Activated gamma-delta T cell treated with Interleukin-2 at 50 U/mL for 16 hours (primary cell): Measurements from ENCODE around the gene DAPL1.

ENCODE experiments used
- DNase-seq: peaks from one replicate; pipeline ENCODE4 v3.0.0-alpha.2; 2020

The DAPL1 gene

DNA sequence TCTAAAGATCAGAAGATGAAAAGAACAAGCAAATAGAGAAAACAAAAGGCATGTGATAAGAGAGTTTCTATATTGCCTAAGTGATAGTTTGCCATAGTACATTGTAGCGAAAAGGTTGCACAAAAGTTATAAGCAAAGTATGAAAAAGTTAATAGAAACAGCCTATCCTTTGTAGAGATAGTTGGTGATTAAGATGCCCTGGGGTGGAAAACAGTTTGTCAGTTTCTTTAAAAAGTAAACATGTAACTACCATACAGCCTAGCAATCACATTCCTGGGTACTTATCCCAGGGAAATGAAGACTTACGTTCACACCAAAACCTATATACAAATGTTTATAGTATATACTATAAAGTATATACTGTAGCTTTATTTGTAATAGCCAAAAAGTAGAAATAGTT, 16.9 kb upstream of the DAPL1 start:
- no peak for DNase-seq

DNA sequence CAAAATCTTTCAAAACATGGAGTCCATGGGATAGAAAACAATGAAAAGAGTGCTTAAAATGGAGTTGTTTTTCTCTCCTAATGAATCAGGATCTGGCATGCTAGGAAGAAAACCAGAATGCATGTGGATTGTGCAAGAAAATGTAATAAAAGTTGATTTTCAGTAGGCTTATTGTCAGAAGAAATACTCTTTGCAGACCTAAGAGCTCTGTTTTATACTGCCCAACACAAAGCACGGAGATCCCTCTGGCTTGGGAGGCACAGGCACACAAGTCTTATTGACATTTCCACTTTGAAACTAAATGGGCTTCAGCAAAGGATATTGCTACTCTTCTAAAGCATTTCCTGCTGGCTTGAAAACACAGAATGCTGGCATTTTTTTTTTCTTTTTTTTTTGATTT, 15.5 kb upstream of the DAPL1 start:
- no peak for DNase-seq

DNA sequence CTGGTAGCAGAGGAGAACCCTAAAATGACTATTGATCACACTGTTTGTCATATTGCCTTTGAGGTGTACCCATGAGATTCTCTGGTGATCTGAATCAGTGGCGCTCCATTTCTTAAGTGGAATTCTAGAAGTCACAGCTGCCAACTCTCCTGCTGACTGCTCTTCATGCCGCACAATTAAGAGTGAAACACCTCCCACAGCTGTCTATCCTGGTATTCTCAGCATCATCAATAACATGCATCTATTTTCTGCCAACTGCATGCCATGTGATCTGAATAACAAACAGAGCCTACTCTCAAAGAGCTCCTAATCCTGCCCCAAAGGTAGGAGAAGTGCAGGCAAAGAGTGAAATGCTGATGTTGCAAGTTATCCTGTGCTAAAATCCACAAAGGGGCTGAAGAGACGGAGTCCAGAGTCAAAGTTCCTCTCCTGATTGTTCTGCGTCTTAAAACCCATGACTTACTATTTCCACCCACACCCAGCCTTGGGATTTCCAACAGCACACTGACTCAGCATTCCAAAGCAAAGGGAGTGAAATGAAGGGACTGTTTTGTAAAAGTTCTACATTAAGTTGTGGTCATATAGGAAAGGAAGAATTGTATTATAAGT, 13.7 kb upstream of the DAPL1 start:
- no peak for DNase-seq

DNA sequence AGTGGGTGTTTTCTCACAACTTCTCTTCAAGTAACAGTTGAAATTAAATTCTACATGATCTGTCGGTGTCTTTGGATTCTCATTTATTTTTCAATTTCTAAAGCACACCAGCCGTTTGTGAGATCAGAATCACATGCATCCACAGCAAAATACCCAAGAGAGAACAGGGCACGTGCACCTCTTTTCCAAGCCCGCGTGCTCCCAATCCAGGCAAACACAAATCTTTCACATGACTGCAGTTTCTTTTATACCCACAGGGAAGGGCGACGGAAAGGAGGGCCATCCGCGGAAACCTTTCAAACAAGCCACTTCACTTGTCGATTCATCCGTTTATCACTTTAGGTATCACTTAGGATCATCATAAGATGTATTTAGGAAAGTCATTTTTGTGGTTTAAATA, 13.0 kb upstream of the DAPL1 start:
- DNase-seq: no peak

- no peak for DNase-seq
These were observed 12.5 kb upstream of the DAPL1 start for GRCh38 chr2:158782616-158783015.

DNA sequence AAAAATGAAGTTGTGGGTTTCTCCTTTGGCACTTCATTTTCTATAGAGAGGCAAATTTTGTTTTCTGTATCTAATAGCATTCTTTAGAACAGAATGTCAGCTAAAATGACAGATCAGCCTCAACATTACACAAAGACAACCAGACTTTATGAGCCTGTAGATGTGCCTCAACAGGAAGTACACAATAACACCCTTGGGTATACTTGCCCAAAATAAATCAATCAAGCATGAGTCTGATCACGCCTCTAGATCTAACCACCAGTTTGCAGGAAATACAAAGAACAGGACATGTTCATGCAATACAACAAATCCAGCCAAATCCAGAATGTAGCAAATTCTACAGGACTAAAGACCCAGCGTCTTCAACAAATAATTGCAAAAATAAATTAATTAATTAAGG, 11.2 kb upstream of the DAPL1 start:
- DNase-seq: no peak

- no peak for DNase-seq
These were observed 8.2 kb upstream of the DAPL1 start for GRCh38 chr2:158786897-158787296.

GRCh38 chr2:158788951-158789350, 6.2 kb upstream of the DAPL1 start:
- DNase-seq: no peak

GRCh38 chr2:158796652-158797051, 1.5 kb downstream of the DAPL1 start:
- no peak for DNase-seq

GRCh38 chr2:158797963-158798700, 3.0 kb downstream of the DAPL1 start:
- no peak for DNase-seq

DNA sequence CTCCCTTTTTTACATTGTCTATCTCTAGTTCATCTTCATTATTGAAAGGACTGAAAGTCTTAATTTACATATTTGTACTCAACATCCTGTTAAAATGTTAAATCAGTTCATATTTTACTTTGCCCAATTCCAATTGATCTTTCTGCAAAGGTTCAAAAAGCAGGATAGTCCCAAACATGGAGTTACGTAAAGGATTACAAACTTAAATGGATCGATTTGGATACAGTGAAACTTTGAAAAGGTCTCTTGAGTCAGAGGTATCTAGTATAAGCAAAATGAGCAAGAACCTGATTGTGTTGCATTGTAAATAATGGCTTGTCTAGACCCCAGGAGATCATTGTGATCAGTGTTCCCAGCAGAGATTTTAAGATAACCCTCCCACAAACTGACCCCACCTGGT, 4.1 kb downstream of the DAPL1 start:
- no peak for DNase-seq

- DNase-seq: no peak
These were observed 8.4 kb downstream of the DAPL1 start for GRCh38 chr2:158803506-158803905.

DNA sequence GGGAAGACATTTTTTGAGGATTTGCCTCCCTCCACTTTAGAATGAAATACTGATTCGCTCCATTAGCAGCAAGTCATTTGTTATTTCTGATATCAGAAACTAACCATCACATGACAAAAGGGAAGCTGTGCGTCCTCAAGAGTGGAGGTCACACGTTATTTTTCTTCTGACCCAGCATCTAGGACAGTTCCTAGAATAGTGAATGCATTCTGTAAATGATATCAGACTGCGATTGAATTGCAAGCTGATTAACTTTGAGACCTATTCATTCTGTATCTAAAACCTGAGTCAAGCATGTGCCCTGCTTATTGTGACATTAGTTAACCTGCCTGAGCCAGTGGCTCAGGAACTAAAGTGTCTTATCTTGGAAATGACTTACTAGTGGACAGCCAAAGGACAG, 10.1 kb downstream of the DAPL1 start:
- no peak for DNase-seq

DNA sequence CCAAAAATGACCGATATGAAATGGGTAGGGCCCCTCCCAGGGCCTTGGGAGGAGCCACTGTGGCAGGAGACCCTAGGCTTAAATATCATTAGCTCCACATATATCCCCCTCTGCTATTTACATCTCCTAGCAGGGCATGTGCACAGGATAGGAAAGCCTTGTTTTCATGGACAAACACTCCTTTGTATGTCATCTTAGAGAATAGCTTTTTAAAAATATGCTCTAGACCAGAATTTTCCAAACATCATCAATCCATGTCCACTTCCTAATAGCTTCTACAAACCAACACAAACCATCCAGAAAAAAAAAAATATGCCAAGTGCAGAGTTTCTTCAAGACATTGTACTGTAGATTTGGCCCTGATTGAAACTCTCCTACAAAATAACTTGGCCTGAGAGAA, 10.8 kb downstream of the DAPL1 start:
- no peak for DNase-seq

DNA sequence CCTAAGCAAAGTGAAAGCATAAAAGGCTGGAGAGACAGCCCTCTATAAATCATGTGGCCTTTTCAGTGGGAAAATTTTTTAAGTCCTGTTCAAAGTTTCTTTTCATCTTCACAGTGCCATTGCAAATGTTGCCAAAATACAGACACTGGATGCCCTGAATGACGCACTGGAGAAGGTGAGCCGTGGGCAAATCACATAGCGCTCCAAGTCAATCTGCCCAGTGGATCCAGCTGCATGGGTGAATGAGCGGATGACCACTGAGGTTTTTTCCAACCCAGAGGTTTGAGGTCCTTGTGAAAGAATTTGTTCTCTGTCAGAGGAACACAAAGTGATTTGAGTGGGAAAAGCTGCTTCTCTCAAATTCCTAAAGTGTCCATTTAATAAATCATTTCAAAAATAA, 11.8 kb downstream of the DAPL1 start:
- no peak for DNase-seq

- no peak for DNase-seq
These were observed 13.3 kb downstream of the DAPL1 start for GRCh38 chr2:158808426-158808825.

DNA sequence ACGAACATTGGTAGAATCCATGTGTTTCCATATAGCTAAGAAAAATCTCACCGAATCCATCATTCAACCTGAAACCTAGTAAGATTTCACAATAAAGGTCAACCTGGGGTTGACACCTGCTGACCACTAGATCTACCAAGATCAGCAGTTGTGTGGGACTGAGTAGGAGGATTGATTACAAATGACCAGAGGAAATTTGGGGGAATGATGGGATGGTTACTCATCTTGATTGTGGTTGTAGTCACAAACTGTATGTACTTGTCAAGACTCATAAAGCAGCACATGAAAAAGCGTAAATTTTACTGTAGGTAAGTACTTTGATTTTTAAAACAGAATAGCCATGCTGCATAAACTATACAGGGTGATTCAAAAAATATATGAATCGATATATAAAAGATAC, 14.7 kb downstream of the DAPL1 start:
- DNase-seq: no peak

GRCh38 chr2:158810731-158811460, 15.8 kb downstream of the DAPL1 start:
- no peak for DNase-seq

DNA sequence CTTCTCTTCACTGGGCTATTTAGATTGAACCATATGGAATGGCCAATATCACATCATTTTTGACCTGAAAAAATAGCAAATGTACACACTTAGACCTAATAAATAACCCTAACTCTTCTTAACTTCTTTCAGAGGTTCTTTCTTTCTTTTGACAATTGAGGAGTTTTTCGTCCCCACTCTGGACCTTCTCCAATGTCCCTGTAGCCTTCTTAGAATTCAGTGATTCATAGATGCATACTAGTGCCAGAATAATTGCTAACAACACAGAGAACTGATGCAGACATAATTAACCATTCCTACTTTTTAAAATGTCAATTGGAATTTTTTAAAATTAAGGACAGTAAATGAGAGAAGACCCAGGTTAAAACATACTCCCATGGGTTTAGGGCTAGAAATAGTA, 20.0 kb downstream of the DAPL1 start:
- no peak for DNase-seq

GRCh38 chr2:158815658-158816057, 20.5 kb downstream of the DAPL1 start:
- DNase-seq: no peak

DNA sequence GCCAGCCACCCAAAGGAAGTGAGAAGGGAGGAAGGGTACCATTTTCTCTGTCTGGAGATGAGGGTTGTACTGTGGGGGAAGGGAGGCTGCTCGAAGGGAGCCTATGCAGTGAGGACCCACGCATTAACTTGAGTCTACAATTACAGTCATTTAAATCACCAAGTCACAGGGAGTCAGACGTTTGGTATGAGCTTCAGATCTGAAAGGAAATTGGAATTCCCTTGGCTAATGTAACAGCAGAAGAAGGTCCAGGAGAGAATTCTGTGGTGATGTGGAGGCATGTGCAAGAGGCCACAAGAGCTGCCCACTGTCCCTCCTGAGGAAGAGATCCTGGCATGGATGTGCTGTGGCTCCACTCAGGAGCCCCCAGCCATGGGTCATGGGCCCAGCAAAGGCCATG, 22.5 kb downstream of the DAPL1 start:
- no peak for DNase-seq

DNA sequence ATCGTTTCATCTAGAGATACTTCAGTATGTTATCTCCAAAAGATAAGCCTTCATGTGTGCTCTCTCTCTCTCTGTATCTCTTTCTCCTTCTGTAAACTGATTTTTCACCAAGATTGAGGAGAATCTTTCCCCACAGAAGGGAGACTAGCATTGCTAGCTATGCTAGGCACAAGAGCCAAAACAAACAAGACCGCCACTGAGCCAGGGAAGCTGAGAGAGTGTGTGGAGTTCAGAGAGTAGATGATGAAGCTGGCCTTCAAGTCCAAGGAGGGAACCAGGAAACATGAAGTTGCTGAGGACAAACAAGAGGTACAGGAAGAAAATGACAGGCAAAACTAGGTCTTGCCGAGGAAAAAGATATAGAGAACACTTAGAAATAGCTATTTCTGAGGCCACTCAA, 23.4 kb downstream of the DAPL1 start:
- no peak for DNase-seq

DNA sequence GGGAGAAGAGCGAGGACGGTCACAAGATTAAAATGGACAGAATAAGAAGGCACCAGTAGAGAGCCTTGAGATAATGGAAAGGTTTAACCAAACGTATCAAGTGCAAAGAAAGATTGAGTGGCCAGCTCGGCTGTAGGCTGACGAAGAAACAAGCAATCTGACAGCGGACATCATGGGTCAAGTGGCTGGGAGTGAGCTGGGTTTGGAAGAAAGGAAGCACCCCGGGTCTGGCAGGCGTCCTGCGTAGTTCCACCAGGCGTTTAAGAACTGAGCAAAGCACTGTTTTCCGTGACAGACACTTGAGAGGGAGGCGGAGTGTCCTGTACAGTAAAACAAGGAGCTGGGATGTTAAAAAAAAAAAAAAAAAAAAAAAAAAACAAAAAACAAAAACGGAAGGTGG, 27.1 kb downstream of the DAPL1 start:
- DNase-seq: no peak

- DNase-seq: no peak
These were observed 28.5 kb downstream of the DAPL1 start for GRCh38 chr2:158823486-158824237.
